ENCODE data around the gene RAB27A.
"Not testable (repeated sequence)": the region's sequence is repeated elsewhere in the genome, so short reads cannot be mapped to it uniquely, and the experiment has no call there.

Gene RAB27A

GRCh38 chr15:55250941-55251340 is 38.7 kb downstream of the RAB27A start:
- Histone ChIP-seq H3K27ac (ENCODE audit: low read depth, low read length, poor library complexity, severe bottlenecking) (peak overlapping the region; percentile 55), H3K9me3 (ENCODE audit: low read length) (no peaks in the 10 kb centered on the region), H3K79me2 (ENCODE audit: insufficient read depth, low read length) (no peaks in the 10 kb centered on the region), H2AFZ (ENCODE audit: low read length) (no peak overlapping the region), H3K4me2 (ENCODE audit: low read length) (peak overlapping the region; percentile 1; the same call in 1 of the 2 replicates), H3K4me1 (ENCODE audit: insufficient read depth, low read length, severe bottlenecking) (peaks cover 36% of the 10 kb centered on the region), H3K27me3 (ENCODE audit: insufficient read depth, low read length) (no peaks in the 10 kb centered on the region), H3K9ac (ENCODE audit: low read length) (no peak overlapping the region), H3K9me2 (ENCODE audit: low read depth, low read length) (no peaks in the 10 kb centered on the region), H4K20me1 (ENCODE audit: insufficient read depth, low read length) (no peaks in the 10 kb centered on the region), H3K4me3 (ENCODE audit: low read depth, low read length, poor library complexity, severe bottlenecking) (no peak overlapping the region), H3K36me3 (ENCODE audit: insufficient read depth, low read length) (no peaks in the 10 kb centered on the region), H3F3A (ENCODE audit: insufficient read depth, low read length) (no peaks in the 10 kb centered on the region)
- TF ChIP-seq EZH2 (IDR thresholded peaks at IDR 0.05; ENCODE audit: borderline replicate concordance, low read length): no peak
- TF ChIP-seq, protein P1, sequence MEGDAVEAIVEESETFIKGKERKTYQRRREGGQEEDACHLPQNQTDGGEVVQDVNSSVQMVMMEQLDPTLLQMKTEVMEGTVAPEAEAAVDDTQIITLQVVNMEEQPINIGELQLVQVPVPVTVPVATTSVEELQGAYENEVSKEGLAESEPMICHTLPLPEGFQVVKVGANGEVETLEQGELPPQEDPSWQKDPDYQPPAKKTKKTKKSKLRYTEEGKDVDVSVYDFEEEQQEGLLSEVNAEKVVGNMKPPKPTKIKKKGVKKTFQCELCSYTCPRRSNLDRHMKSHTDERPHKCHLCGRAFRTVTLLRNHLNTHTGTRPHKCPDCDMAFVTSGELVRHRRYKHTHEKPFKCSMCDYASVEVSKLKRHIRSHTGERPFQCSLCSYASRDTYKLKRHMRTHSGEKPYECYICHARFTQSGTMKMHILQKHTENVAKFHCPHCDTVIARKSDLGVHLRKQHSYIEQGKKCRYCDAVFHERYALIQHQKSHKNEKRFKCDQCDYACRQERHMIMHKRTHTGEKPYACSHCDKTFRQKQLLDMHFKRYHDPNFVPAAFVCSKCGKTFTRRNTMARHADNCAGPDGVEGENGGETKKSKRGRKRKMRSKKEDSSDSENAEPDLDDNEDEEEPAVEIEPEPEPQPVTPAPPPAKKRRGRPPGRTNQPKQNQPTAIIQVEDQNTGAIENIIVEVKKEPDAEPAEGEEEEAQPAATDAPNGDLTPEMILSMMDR (IDR thresholded peaks at IDR 0.05; ENCODE audit: low read length): no peak

- H3K9me2 ChIP-seq (ENCODE audit: low read depth, low read length): no peaks in the 10 kb centered on the region
Measured at GRCh38 chr15:55250392-55250791, 39.2 kb downstream of the RAB27A start.

GRCh38 chr15:55249885-55250284 is 39.7 kb downstream of the RAB27A start:
- not testable (repeated sequence) for H3K4me3 ChIP-seq (ENCODE audit: low read depth, low read length, poor library complexity, severe bottlenecking); H3K9me2 ChIP-seq (ENCODE audit: low read depth, low read length); H3K27me3 ChIP-seq (ENCODE audit: insufficient read depth, low read length); H3K9me3 ChIP-seq (ENCODE audit: low read length); H4K20me1 ChIP-seq (ENCODE audit: insufficient read depth, low read length); H3K4me2 ChIP-seq (ENCODE audit: low read length); H3K36me3 ChIP-seq (ENCODE audit: insufficient read depth, low read length); H3K79me2 ChIP-seq (ENCODE audit: insufficient read depth, low read length); H2AFZ ChIP-seq (ENCODE audit: low read length); H3F3A ChIP-seq (ENCODE audit: insufficient read depth, low read length); H3K27ac ChIP-seq (ENCODE audit: low read depth, low read length, poor library complexity, severe bottlenecking); H3K9ac ChIP-seq (ENCODE audit: low read length)
- H3K4me1 ChIP-seq (ENCODE audit: insufficient read depth, low read length, severe bottlenecking): peaks cover 26% of the 10 kb centered on the region

More at GRCh38 chr15:55250392-55250791, 39.2 kb downstream of the RAB27A start:
- Histone ChIP-seq H4K20me1 (ENCODE audit: insufficient read depth, low read length) (no peaks in the 10 kb centered on the region), H2AFZ (ENCODE audit: low read length) (no peak overlapping the region), H3K27me3 (ENCODE audit: insufficient read depth, low read length) (no peaks in the 10 kb centered on the region), H3K27ac (ENCODE audit: low read depth, low read length, poor library complexity, severe bottlenecking) (peak overlapping the region; percentile 55), H3K9ac (ENCODE audit: low read length) (no peak overlapping the region), H3K4me1 (ENCODE audit: insufficient read depth, low read length, severe bottlenecking) (peaks cover 31% of the 10 kb centered on the region), H3K36me3 (ENCODE audit: insufficient read depth, low read length) (no peaks in the 10 kb centered on the region), H3K79me2 (ENCODE audit: insufficient read depth, low read length) (no peaks in the 10 kb centered on the region), H3K4me2 (ENCODE audit: low read length) (peak overlapping the region; percentile 1; the same call in 1 of the 2 replicates), H3F3A (ENCODE audit: insufficient read depth, low read length) (no peaks in the 10 kb centered on the region), H3K9me3 (ENCODE audit: low read length) (no peaks in the 10 kb centered on the region), H3K4me3 (ENCODE audit: low read depth, low read length, poor library complexity, severe bottlenecking) (no peak overlapping the region)
- no peak for TF ChIP-seq EZH2 (IDR thresholded peaks at IDR 0.05; ENCODE audit: borderline replicate concordance, low read length)
- TF ChIP-seq, protein P1 (IDR thresholded peaks at IDR 0.05; ENCODE audit: low read length): no peak

DNA sequence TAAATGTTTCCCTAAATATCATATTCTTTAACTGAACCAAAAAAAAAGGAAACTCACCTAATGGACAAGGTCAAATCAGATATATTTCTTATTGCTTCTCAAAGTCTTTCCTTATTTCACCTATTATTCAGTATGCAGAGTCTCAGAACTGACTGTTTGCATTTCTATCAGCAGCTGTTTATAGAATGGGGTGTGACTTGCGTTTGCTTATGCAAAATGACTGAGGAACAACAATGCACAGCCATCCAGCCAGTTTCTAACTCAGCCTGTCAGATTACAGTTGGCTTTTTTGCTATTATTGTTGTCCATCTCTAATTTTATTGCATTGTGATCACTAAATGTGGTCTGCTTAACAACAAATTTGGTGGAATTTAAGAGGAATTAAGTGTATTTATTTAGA is 40.7 kb downstream of the RAB27A start:
- Histone ChIP-seq H3K79me2 (ENCODE audit: insufficient read depth, low read length) (no peaks in the 10 kb centered on the region), H3K4me1 (ENCODE audit: insufficient read depth, low read length, severe bottlenecking) (peaks cover 22% of the 10 kb centered on the region), H3K9me3 (ENCODE audit: low read length) (no peaks in the 10 kb centered on the region), H2AFZ (ENCODE audit: low read length) (no peak overlapping the region), H3K9me2 (ENCODE audit: low read depth, low read length) (no peaks in the 10 kb centered on the region), H3K9ac (ENCODE audit: low read length) (no peak overlapping the region), H3K36me3 (ENCODE audit: insufficient read depth, low read length) (no peaks in the 10 kb centered on the region), H3K27ac (ENCODE audit: low read depth, low read length, poor library complexity, severe bottlenecking) (no peak overlapping the region), H3K27me3 (ENCODE audit: insufficient read depth, low read length) (no peaks in the 10 kb centered on the region), H3K4me2 (ENCODE audit: low read length) (no peak overlapping the region), H4K20me1 (ENCODE audit: insufficient read depth, low read length) (no peaks in the 10 kb centered on the region), H3K4me3 (ENCODE audit: low read depth, low read length, poor library complexity, severe bottlenecking) (no peak overlapping the region), H3F3A (ENCODE audit: insufficient read depth, low read length) (no peaks in the 10 kb centered on the region)
- TF ChIP-seq, protein P1 (IDR thresholded peaks at IDR 0.05; ENCODE audit: low read length): no peak
- no peak for TF ChIP-seq EZH2 (IDR thresholded peaks at IDR 0.05; ENCODE audit: borderline replicate concordance, low read length)
